Neural cell (in vitro differentiated cells): Measurements from ENCODE around the gene NT5C. TPM values are rescaled to one million over a fixed set of nuclear protein-coding genes. Genes with fewer than 3 reads are reported as not detected.

Experiments
- H2AFZ ChIP-seq: fragments of 200-600, 300-800 bp; sonication (generic), shearing (Covaris generic); 2 replicates; pipeline ENCODE4 v1.6.0; 2014; ENCODE audit warnings: low read depth, mild to moderate bottlenecking, antibody characterized with exemption, low read length, moderate library complexity
- H3F3A ChIP-seq: fragments of 200-600 bp; shearing (Covaris generic); 2 replicates; pipeline ENCODE4 v1.6.1; 2016; ENCODE audit warnings: mild to moderate bottlenecking, moderate library complexity, mixed read lengths, antibody characterized with exemption, low read length; ENCODE audit not compliant: insufficient read depth, poor library complexity, severe bottlenecking
- H3K27ac ChIP-seq: fragments of 200-600, 300-800 bp; sonication (generic), shearing (Covaris generic); 2 replicates; pipeline ENCODE4 v1.5.1; 2014; ENCODE audit warnings: mild to moderate bottlenecking, low read length, moderate library complexity
- H3K27me3 ChIP-seq: fragments of 300-800, 200-600 bp; sonication (generic), shearing (Covaris generic); 2 replicates; pipeline ENCODE4 v1.6.0; 2014; ENCODE audit warnings: mild to moderate bottlenecking, low read depth, low read length, moderate library complexity; ENCODE audit not compliant: insufficient read depth
- H3K36me3 ChIP-seq: fragments of 300-800, 200-600 bp; sonication (generic), shearing (Covaris generic); 2 replicates; pipeline ENCODE4 v1.5.1; 2014; ENCODE audit warnings: mild to moderate bottlenecking, antibody characterized with exemption, low read length, moderate library complexity; ENCODE audit not compliant: insufficient read depth
- H3K4me2 ChIP-seq: fragments of 300-800, 200-600 bp; sonication (generic), shearing (Covaris generic); 2 replicates; pipeline ENCODE4 v1.6.0; 2014; ENCODE audit warnings: mild to moderate bottlenecking, low read length
- H3K4me3 ChIP-seq: fragments of 300-800, 200-600 bp; sonication (generic), shearing (Covaris generic); 2 replicates; pipeline ENCODE4 v1.5.1; 2014; ENCODE audit warnings: mild to moderate bottlenecking, low read length, moderate library complexity
- H3K79me2 ChIP-seq: fragments of 200-600 bp; shearing (Covaris generic); replicated peaks from 2 replicates; pipeline ENCODE4 v1.6.0; 2014; ENCODE audit warnings: mild to moderate bottlenecking, low read length, moderate library complexity; ENCODE audit not compliant: insufficient read depth
- H3K9ac ChIP-seq: fragments of 300-800, 200-600 bp; sonication (generic), shearing (Covaris generic); 2 replicates; pipeline ENCODE4 v1.6.1; 2016; ENCODE audit warnings: mild to moderate bottlenecking, low read length, mixed read lengths
- H3K9me2 ChIP-seq: fragments of 200-600 bp; shearing (Covaris generic); 2 replicates; pipeline ENCODE4 v1.6.1; 2016; ENCODE audit warnings: mild to moderate bottlenecking, low read length, mixed read lengths; ENCODE audit not compliant: insufficient read depth
- H3K9me3 ChIP-seq: fragments of 200-600, 300-800 bp; sonication (generic), shearing (Covaris generic); 2 replicates; pipeline ENCODE4 v1.6.1; 2016; ENCODE audit warnings: mild to moderate bottlenecking, mixed run types, low read length, moderate library complexity, mixed read lengths
- H4K20me1 ChIP-seq: fragments of 200-600 bp; shearing (Covaris generic); 2 replicates; pipeline ENCODE4 v1.6.1; 2016; ENCODE audit warnings: mild to moderate bottlenecking, mixed run types; ENCODE audit not compliant: insufficient read depth
- CTCF ChIP-seq: fragments of 450-650 bp; IDR thresholded peaks from 2 replicates; pipeline ENCODE4 v1.5.1; 2014; ENCODE audit warnings: antibody characterized with exemption, mild to moderate bottlenecking, moderate library complexity; ENCODE audit not compliant: poor library complexity, severe bottlenecking
- EP300 ChIP-seq: fragments of 450-650 bp; conservative IDR thresholded peaks from 2 replicates; pipeline ENCODE4 v1.6.1; 2014; ENCODE audit warnings: antibody characterized with exemption, mild to moderate bottlenecking, moderate library complexity; ENCODE audit not compliant: poor library complexity, severe bottlenecking
- EZH2 ChIP-seq: fragments of 200-600, 300-800 bp; shearing (Covaris generic), sonication (generic); IDR thresholded peaks from 2 replicates; pipeline ENCODE4 v1.6.1; 2014; ENCODE audit warnings: antibody characterized with exemption, low read length, borderline replicate concordance, mild to moderate bottlenecking; ENCODE audit not compliant: insufficient read depth, poor library complexity, severe bottlenecking
- MXI1 ChIP-seq: fragments of 450-650 bp; conservative IDR thresholded peaks from 2 replicates; pipeline ENCODE4 v1.6.1; 2014; ENCODE audit warnings: antibody characterized with exemption, mild to moderate bottlenecking; ENCODE audit not compliant: poor library complexity, severe bottlenecking
- POLR2AphosphoS5 ChIP-seq: IDR thresholded peaks from 2 replicates; pipeline ENCODE4 v1.6.1; 2012
- RAD21 ChIP-seq: fragments of 450-650 bp; conservative IDR thresholded peaks from 2 replicates; pipeline ENCODE4 v1.6.1; 2014; ENCODE audit warnings: antibody characterized with exemption, mild to moderate bottlenecking, moderate library complexity
- SMC3 ChIP-seq: fragments of 450-650 bp; conservative IDR thresholded peaks from 2 replicates; pipeline ENCODE4 v1.6.1; 2014; ENCODE audit warnings: antibody characterized with exemption, mild to moderate bottlenecking, moderate library complexity; ENCODE audit not compliant: poor library complexity
- TAF1 ChIP-seq: IDR thresholded peaks from 2 replicates; pipeline ENCODE4 v1.6.1; 2012; ENCODE audit warnings: low read depth
- polyA plus RNA-seq: library from polyadenylated mRNA; depleted of rRNA; stranded (reverse); fragments of >200 nt; gene quantifications from 2 replicates; pipeline ENCODE4 v1.2.3, GENCODE V29; 2014
- TF ChIP-seq, protein P1 (sequence below): IDR thresholded peaks from 2 replicates; pipeline ENCODE4 v1.6.1; 2012; ENCODE audit warnings: borderline replicate concordance

NT5C gene
- polyA plus RNA-seq, 1 donor from 2014 or later = 58.7 TPM

DNA sequence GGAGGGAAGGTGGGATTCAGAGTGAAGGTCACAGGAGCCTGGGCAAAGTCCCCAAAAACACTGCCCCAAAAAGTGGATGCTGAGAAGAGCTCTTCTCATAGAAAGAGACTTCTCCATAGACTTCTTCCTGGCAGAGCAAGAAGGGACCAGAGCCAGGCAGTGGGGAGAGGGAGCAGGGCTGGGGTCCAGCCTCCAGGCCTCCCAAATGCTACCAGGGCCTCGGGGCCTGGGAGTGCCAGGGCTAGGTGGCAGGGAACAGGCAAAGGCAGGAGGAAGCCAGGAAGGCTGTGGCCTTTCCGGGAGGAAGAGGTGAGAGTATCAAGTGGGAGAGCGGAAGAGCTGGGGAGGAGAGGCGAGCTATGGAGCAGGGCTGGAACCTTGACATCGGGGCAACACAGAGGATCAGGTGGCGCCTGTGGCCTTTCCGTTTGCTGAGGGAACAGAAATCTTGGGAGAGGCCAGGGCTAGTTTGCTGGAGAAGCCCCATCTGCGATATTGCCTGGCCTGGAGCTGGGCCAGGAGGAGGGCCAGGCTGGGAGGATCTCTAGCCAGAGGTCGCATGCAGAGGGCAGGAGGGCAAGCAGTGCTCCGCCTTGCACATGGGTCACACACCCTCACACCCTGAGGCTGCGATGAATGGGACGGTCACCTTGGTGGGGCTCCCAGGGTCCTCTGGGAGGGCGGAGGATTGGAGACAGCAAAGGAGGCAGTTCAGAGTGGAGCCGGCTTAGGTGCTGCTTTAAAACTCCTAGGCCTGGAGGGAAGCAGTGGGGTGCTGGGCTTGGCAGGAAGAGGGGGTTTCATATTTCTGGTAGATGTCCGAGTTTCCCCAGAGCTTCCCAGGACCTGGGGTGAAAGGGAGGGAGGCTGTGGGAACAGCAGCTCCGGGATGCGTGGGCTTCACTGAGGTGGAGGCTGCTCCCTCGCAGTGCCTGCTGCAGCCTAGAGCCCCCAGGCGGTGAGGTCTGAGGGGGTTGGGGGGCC, 40.4 kb downstream of the NT5C start:
- no peaks in the 10 kb centered on the region for H3K9me2 ChIP-seq
- no peak overlapping the region for H3K9ac ChIP-seq
- H3K27me3 ChIP-seq = peaks cover 14% of the 10 kb centered on the region
- no peak overlapping the region for H3K4me2 ChIP-seq
- no peaks in the 10 kb centered on the region for H3K9me3 ChIP-seq
- no peaks in the 10 kb centered on the region for H4K20me1 ChIP-seq
- H3K4me3 ChIP-seq = no peak overlapping the region
- H3K36me3 ChIP-seq = no peaks in the 10 kb centered on the region
- no peak overlapping the region for H2AFZ ChIP-seq
- no peaks in the 10 kb centered on the region for H3F3A ChIP-seq
- no peaks in the 10 kb centered on the region for H3K79me2 ChIP-seq
- H3K27ac ChIP-seq = no peak overlapping the region
- no peak for TF ChIP-seq CTCF
- TF ChIP-seq EZH2 = no peak
- TF ChIP-seq POLR2AphosphoS5 = no peak
- no peak for TF ChIP-seq SMC3
- TF ChIP-seq RAD21 = no peak
- TF ChIP-seq, protein P1, sequence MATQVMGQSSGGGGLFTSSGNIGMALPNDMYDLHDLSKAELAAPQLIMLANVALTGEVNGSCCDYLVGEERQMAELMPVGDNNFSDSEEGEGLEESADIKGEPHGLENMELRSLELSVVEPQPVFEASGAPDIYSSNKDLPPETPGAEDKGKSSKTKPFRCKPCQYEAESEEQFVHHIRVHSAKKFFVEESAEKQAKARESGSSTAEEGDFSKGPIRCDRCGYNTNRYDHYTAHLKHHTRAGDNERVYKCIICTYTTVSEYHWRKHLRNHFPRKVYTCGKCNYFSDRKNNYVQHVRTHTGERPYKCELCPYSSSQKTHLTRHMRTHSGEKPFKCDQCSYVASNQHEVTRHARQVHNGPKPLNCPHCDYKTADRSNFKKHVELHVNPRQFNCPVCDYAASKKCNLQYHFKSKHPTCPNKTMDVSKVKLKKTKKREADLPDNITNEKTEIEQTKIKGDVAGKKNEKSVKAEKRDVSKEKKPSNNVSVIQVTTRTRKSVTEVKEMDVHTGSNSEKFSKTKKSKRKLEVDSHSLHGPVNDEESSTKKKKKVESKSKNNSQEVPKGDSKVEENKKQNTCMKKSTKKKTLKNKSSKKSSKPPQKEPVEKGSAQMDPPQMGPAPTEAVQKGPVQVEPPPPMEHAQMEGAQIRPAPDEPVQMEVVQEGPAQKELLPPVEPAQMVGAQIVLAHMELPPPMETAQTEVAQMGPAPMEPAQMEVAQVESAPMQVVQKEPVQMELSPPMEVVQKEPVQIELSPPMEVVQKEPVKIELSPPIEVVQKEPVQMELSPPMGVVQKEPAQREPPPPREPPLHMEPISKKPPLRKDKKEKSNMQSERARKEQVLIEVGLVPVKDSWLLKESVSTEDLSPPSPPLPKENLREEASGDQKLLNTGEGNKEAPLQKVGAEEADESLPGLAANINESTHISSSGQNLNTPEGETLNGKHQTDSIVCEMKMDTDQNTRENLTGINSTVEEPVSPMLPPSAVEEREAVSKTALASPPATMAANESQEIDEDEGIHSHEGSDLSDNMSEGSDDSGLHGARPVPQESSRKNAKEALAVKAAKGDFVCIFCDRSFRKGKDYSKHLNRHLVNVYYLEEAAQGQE = no peak
- TF ChIP-seq MXI1 = no peak
- TF ChIP-seq TAF1 = no peak
- TF ChIP-seq EP300 = no peak

DNA sequence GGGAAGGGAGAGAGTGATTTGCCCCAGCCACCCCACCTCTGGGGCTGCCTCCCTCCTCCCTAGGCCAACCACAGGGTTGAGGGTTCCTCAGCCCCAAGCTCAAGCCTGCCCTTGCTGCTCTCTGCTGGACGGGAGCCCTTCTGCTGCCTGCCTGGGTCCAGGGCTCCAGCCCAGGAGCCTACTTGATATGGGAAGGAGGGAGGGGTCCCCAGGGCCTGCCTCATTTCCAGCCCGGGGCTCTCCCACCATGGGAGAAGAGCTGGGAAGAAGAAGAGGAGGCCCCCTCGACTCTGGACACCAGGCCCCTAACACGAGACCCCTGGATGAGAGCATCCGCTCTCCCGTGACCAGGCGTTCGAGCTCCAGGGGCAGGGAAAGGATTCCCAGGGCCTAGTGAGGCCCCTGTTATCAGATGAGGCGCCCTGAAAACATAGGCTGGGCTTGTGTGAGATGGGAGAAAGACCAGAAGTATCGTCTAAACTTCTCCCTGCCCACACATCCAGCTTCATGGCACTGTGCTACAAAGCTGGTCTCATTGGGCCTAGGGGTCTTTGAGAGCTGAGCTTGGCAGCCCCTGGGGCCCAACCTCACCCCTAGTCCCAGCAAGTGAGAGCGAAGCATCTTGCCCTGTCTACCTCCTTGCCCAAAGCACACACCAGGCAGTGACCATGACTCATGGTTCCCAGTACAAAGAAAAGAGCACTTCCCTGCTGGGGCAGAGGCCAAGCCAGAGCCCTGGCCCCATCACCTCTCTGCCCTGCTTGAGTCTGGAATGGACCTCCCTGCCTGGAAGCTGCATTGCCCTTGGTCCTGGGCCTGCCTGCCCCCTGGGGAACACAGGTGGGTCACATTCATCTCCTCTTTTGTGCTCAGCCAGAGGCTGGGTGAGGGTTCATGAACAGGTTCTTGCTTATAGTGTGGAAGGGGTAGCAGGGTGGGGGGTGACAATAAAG, 42.8 kb downstream of the NT5C start:
- no peak overlapping the region for H3K4me2 ChIP-seq
- no peak overlapping the region for H3K9ac ChIP-seq
- H2AFZ ChIP-seq = no peak overlapping the region
- no peak overlapping the region for H3K4me3 ChIP-seq
- no peaks in the 10 kb centered on the region for H3K36me3 ChIP-seq
- H3F3A ChIP-seq = no peaks in the 10 kb centered on the region
- H3K9me3 ChIP-seq = no peaks in the 10 kb centered on the region
- no peaks in the 10 kb centered on the region for H3K79me2 ChIP-seq
- TF ChIP-seq EZH2 (no peak), POLR2AphosphoS5 (no peak), CTCF (no peak), EP300 (no peak), TAF1 (no peak), MXI1 (no peak), RAD21 (no peak), SMC3 (no peak)
- TF ChIP-seq, protein P1 = no peak
- no peaks in the 10 kb centered on the region for H3K9me2 ChIP-seq
- H3K27ac ChIP-seq = no peak overlapping the region
- no peaks in the 10 kb centered on the region for H4K20me1 ChIP-seq
- peaks cover 14% of the 10 kb centered on the region for H3K27me3 ChIP-seq
